H9 (cell line): ENCODE data around the gene MKRN1. TPM values are rescaled to one million over a fixed set of nuclear protein-coding genes. Genes with fewer than 3 reads are reported as not detected.

Experiments used
- DNase-seq: peaks from one replicate; pipeline ENCODE4 v3.0.0-alpha.2; 2017
- H2AFZ ChIP-seq: one replicate; pipeline ENCODE4 v1.6.1; 2013; ENCODE audit warnings: mild to moderate bottlenecking, low read length, control low read depth, moderate library complexity
- H2AK5ac ChIP-seq: 2 replicates; pipeline ENCODE4 v1.6.1; 2013; ENCODE audit warnings: low read length, control low read depth, mixed read lengths; ENCODE audit not compliant: insufficient read length
- H2BK120ac ChIP-seq: one replicate; pipeline ENCODE4 v1.6.1; 2013; ENCODE audit warnings: low read depth, mild to moderate bottlenecking, low read length, control low read depth, inconsistent platforms; ENCODE audit not compliant: poor library complexity, severe bottlenecking
- H2BK12ac ChIP-seq: 2 replicates; pipeline ENCODE4 v1.6.1; 2013; ENCODE audit warnings: low read length, control low read depth, mixed read lengths, low read depth; ENCODE audit not compliant: insufficient read length
- H2BK15ac ChIP-seq: 2 replicates; pipeline ENCODE4 v1.6.1; 2013; ENCODE audit warnings: low read depth, low read length, control low read depth
- H2BK20ac ChIP-seq: one replicate; pipeline ENCODE4 v1.6.1; 2013; ENCODE audit warnings: low read depth, mild to moderate bottlenecking, low read length, control low read depth, inconsistent platforms; ENCODE audit not compliant: poor library complexity, severe bottlenecking
- H2BK5ac ChIP-seq: 2 replicates; pipeline ENCODE4 v1.6.1; 2013; ENCODE audit warnings: low read length, control low read depth, mixed read lengths; ENCODE audit not compliant: insufficient read length
- H3K14ac ChIP-seq: 2 replicates; pipeline ENCODE4 v1.6.1; 2013; ENCODE audit warnings: low read length, control low read depth; ENCODE audit not compliant: insufficient read depth
- H3K18ac ChIP-seq: 2 replicates; pipeline ENCODE4 v1.6.1; 2013; ENCODE audit warnings: low read depth, mild to moderate bottlenecking, mixed read lengths, low read length, control low read depth; ENCODE audit not compliant: insufficient read length
- H3K23ac ChIP-seq: 2 replicates; pipeline ENCODE4 v1.6.1; 2013; ENCODE audit warnings: low read length, control low read depth, mixed read lengths, low read depth; ENCODE audit not compliant: insufficient read length
- H3K23me2 ChIP-seq: 2 replicates; pipeline ENCODE4 v1.6.1; 2013; ENCODE audit warnings: low read depth, mild to moderate bottlenecking, mixed read lengths, low read length, control low read depth; ENCODE audit not compliant: insufficient read length, poor library complexity, severe bottlenecking
- H3K27ac ChIP-seq: 2 replicates; pipeline ENCODE4 v1.5.1; 2013; ENCODE audit warnings: low read length, control low read depth, mixed read lengths, low read depth; ENCODE audit not compliant: insufficient read length
- H3K27me3 ChIP-seq: 2 replicates; pipeline ENCODE4 v1.6.1; 2013; ENCODE audit warnings: low read length, control low read depth, inconsistent platforms; ENCODE audit not compliant: insufficient read depth
- H3K4ac ChIP-seq: 2 replicates; pipeline ENCODE4 v1.6.1; 2013; ENCODE audit warnings: low read depth, mild to moderate bottlenecking, control low read depth, inconsistent platforms, low read length, moderate library complexity
- H3K4me1 ChIP-seq: 2 replicates; pipeline ENCODE4 v1.6.1; 2013; ENCODE audit warnings: low read length, control low read depth, inconsistent platforms; ENCODE audit not compliant: insufficient read depth
- H3K4me2 ChIP-seq: 2 replicates; pipeline ENCODE4 v1.6.1; 2013; ENCODE audit warnings: low read length, control low read depth, mixed read lengths; ENCODE audit not compliant: insufficient read length, insufficient read depth
- H3K56ac ChIP-seq: 2 replicates; pipeline ENCODE4 v1.6.1; 2013; ENCODE audit warnings: low read depth, mild to moderate bottlenecking, mixed read lengths, low read length, control low read depth; ENCODE audit not compliant: insufficient read length
- H3K79me1 ChIP-seq: 2 replicates; pipeline ENCODE4 v1.6.1; 2013; ENCODE audit warnings: low read depth, mild to moderate bottlenecking, moderate library complexity, low read length, control low read depth, inconsistent platforms; ENCODE audit not compliant: insufficient read depth, poor library complexity, severe bottlenecking
- H3K79me2 ChIP-seq: 2 replicates; pipeline ENCODE4 v1.6.1; 2013; ENCODE audit warnings: low read length, control low read depth, inconsistent platforms; ENCODE audit not compliant: insufficient read depth
- H3K9ac ChIP-seq: 2 replicates; pipeline ENCODE4 v1.6.1; 2013; ENCODE audit warnings: low read length, control low read depth, mixed read lengths; ENCODE audit not compliant: insufficient read length; ENCODE audit errors: extremely low read depth
- H3K9me3 ChIP-seq: one replicate; pipeline ENCODE4 v1.6.1; 2013; ENCODE audit warnings: low read depth, low read length, inconsistent platforms; ENCODE audit not compliant: control insufficient read depth
- H3T11ph ChIP-seq: one replicate; pipeline ENCODE4 v1.6.1; 2013; ENCODE audit warnings: mild to moderate bottlenecking, low read length, control low read depth, inconsistent platforms
- H4K20me1 ChIP-seq: one replicate; pipeline ENCODE4 v1.6.1; 2013; ENCODE audit not compliant: control insufficient read depth, insufficient read length, insufficient read depth
- H4K5ac ChIP-seq: 2 replicates; pipeline ENCODE4 v1.6.1; 2013; ENCODE audit warnings: low read depth, mild to moderate bottlenecking, mixed read lengths, low read length, control low read depth; ENCODE audit not compliant: insufficient read length
- H4K8ac ChIP-seq: replicated peaks from 2 replicates; pipeline ENCODE4 v1.6.1; 2013; ENCODE audit warnings: low read length, control low read depth, mixed read lengths, low read depth; ENCODE audit not compliant: insufficient read length
- H4K91ac ChIP-seq: 2 replicates; pipeline ENCODE4 v1.6.1; 2013; ENCODE audit warnings: low read depth, mild to moderate bottlenecking, moderate library complexity, mixed read lengths, low read length, control low read depth; ENCODE audit not compliant: insufficient read length
- H3K27ac Mint-ChIP-seq, 3 experiments: 2 replicates in 2 of 3; 3 replicates in 1 of 3; pipeline ENCODE4 v1.8.0; 2020 to 2021; ENCODE audit warnings: mixed read lengths in 3 of 3, mild to moderate bottlenecking in 1 of 3, moderate library complexity in 1 of 3
- H3K27me3 Mint-ChIP-seq: 2 replicates; pipeline ENCODE4 v1.8.0; 2021; ENCODE audit warnings: low read depth, mild to moderate bottlenecking, moderate library complexity, mixed read lengths
- H3K36me3 Mint-ChIP-seq, 3 experiments: 2 replicates in 2 of 3; 3 replicates in 1 of 3; pipeline ENCODE4 v1.8.0; 2020 to 2021; ENCODE audit warnings: low read depth in 3 of 3, mixed read lengths in 3 of 3; ENCODE audit not compliant: insufficient read depth in 1 of 3
- H3K4me1 Mint-ChIP-seq, 2 experiments: 2 replicates each; pipeline ENCODE4 v1.8.0; 2020; ENCODE audit warnings: mixed read lengths in 2 of 2
- H3K4me3 Mint-ChIP-seq, 2 experiments: 2 replicates in 1 of 2; 3 replicates in 1 of 2; pipeline ENCODE4 v1.8.0; 2020 to 2021; ENCODE audit warnings: mild to moderate bottlenecking in 2 of 2, mixed read lengths in 2 of 2, moderate library complexity in 1 of 2
- H3K9me3 Mint-ChIP-seq, 2 experiments: 2 replicates in 1 of 2; 3 replicates in 1 of 2; pipeline ENCODE4 v1.8.0; 2020; ENCODE audit warnings: mild to moderate bottlenecking in 2 of 2, mixed read lengths in 2 of 2, moderate library complexity in 1 of 2
- CTCF ChIP-seq: fragments of 200-600 bp; sonication (generic); conservative IDR thresholded peaks from 3 replicates; pipeline ENCODE4 v1.8.0; 2021; ENCODE audit warnings: antibody characterized with exemption, mild to moderate bottlenecking
- WGBS: extraction: QIAGEN DNeasy Blood & Tissue Kit; methylation state at CpG from one replicate; pipeline ENCODE4 v1.1.7; 2013; ENCODE audit warnings: missing lambda C conversion rate, low lambda C conversion rate, mixed read lengths; ENCODE audit not compliant: insufficient read length; ENCODE audit errors: extremely low coverage; 5-methylcytosine and 5-hydroxymethylcytosine counted together
- total RNA-seq: library from RNA; stranded (reverse); gene quantifications from 2 replicates; pipeline ENCODE4 v1.2.1, GENCODE V29; 2021

Gene MKRN1
- total RNA-seq, 1 experiment from 2014 or later: 106 TPM

- Histone ChIP-seq H2BK20ac (no peak overlapping the region), H4K91ac (no peak overlapping the region), H2AK5ac (no peak overlapping the region), H3K56ac (no peak overlapping the region), H2BK5ac (no peak overlapping the region), H3K23ac (no peak overlapping the region), H3T11ph (no peak overlapping the region), H4K20me1 (no peaks in the 10 kb centered on the region), H2BK120ac (no peak overlapping the region), H3K27ac (no peak overlapping the region), H2AFZ (no peak overlapping the region), H3K79me1 (no peaks in the 10 kb centered on the region), H3K79me2 (no peaks in the 10 kb centered on the region), H3K27me3 (no peaks in the 10 kb centered on the region), H3K9me3 (no peaks in the 10 kb centered on the region), H3K4ac (no peak overlapping the region), H4K8ac (no peak overlapping the region), H3K23me2 (no peaks in the 10 kb centered on the region), H2BK12ac (no peak overlapping the region), H3K18ac (no peak overlapping the region), H3K14ac (no peak overlapping the region), H2BK15ac (no peak overlapping the region), H3K4me2 (no peak overlapping the region), H4K5ac (no peak overlapping the region), H3K9ac (no peak overlapping the region), H3K4me1 (no peaks in the 10 kb centered on the region)
- Mint-ChIP-seq H3K27me3 (no peaks in the 10 kb centered on the region), H3K4me3 (no peak overlapping the region), H3K36me3 (peaks cover 13 to 42% (median 30%) of the 10 kb centered on the region in 3 experiments), H3K9me3 (no peaks in the 10 kb centered on the region; a peak in 1 of 5 replicates), H3K27ac (peak overlapping the region in 1 of 3 experiments; percentile 23; a peak in 1 of 7 replicates), H3K4me1 (0 out of 4 replicates have a peak, but pooled peaks cover 0 to 3% of the 10 kb centered on the region in 2 experiments)
- TF ChIP-seq CTCF: no peak
- no peak for DNase-seq
- no CpG with 5 or more reads among the region's 3 CpGs for WGBS
Observed at GRCh38 chr7:140415361-140415760, 63.9 kb downstream of the MKRN1 start.
